Measurements from ENCODE around the gene FDCSP. TPM values are rescaled to one million over a fixed set of nuclear protein-coding genes. Genes with fewer than 3 reads are reported as not detected.
A peak's percentile ranks its signal among the peaks of the same experiment; 100 is the strongest.

FDCSP gene
- total and polyA plus RNA-seq, 2 of the 13 experiments (the other 11 are each of a cell fraction or from before 2014, with no cell fraction given), result not detected

GRCh38 chr4:70197842-70198241 is 28.1 kb upstream of the FDCSP start (continued):
- TF ChIP-seq FOXP4 (CRISPR knock-in tag; IDR thresholded peaks at IDR 0.05), result 0 out of 2 replicates have a peak, but pooled peaks have one; percentile 25
- TF ChIP-seq ZNF639 (CRISPR knock-in tag; conservative IDR thresholded peaks at IDR 0.05), result no peak
- no peak for TF ChIP-seq SRSF4 (IDR thresholded peaks at IDR 0.05; ENCODE audit: low read depth, low read length, poor library complexity, severe bottlenecking)
- peak; percentile 12; the same call in 1 of the 2 replicates for TF ChIP-seq RBFOX2 (IDR thresholded peaks at IDR 0.05; ENCODE audit: low read depth, low read length)
- TF ChIP-seq ZHX1 (CRISPR knock-in tag; IDR thresholded peaks at IDR 0.05; ENCODE audit: low read depth), result no peak
- no peak for TF ChIP-seq ZNF501 (CRISPR knock-in tag; IDR thresholded peaks at IDR 0.05)
- TF ChIP-seq HNF1A (IDR thresholded peaks at IDR 0.05; ENCODE audit: low read depth), result no peak
- TF ChIP-seq HNF1A (CRISPR knock-in tag; IDR thresholded peaks at IDR 0.05; ENCODE audit: borderline replicate concordance), result no peak
- TF ChIP-seq ARID2 (CRISPR knock-in tag; IDR thresholded peaks at IDR 0.05; ENCODE audit: borderline replicate concordance), result no peak
- TF ChIP-seq KLF9 (CRISPR knock-in tag; IDR thresholded peaks at IDR 0.05; ENCODE audit: low read depth), result no peak
- TF ChIP-seq ZBTB14 (CRISPR knock-in tag; IDR thresholded peaks at IDR 0.05), result no peak
- no peak for TF ChIP-seq RFXAP (CRISPR knock-in tag; IDR thresholded peaks at IDR 0.05; ENCODE audit: borderline replicate concordance)
- no peak for TF ChIP-seq TAF15 (IDR thresholded peaks at IDR 0.05; ENCODE audit: low read depth, low read length, poor library complexity, severe bottlenecking)
- no peak for TF ChIP-seq ZNF678 (CRISPR knock-in tag; IDR thresholded peaks at IDR 0.05)
- no peak for TF ChIP-seq IRF2 (CRISPR knock-in tag; IDR thresholded peaks at IDR 0.05)
- no peak for TF ChIP-seq ATM (IDR thresholded peaks at IDR 0.05; ENCODE audit: borderline replicate concordance)
- no peak for TF ChIP-seq HNRNPL (IDR thresholded peaks at IDR 0.05; ENCODE audit: low read depth, low read length)
- no peak for TF ChIP-seq REPIN1 (CRISPR knock-in tag; IDR thresholded peaks at IDR 0.05; ENCODE audit: borderline replicate concordance, low read depth)

All from HepG2 (cell line).